Measurements from ENCODE around the gene FAM120AOS.

DNA sequence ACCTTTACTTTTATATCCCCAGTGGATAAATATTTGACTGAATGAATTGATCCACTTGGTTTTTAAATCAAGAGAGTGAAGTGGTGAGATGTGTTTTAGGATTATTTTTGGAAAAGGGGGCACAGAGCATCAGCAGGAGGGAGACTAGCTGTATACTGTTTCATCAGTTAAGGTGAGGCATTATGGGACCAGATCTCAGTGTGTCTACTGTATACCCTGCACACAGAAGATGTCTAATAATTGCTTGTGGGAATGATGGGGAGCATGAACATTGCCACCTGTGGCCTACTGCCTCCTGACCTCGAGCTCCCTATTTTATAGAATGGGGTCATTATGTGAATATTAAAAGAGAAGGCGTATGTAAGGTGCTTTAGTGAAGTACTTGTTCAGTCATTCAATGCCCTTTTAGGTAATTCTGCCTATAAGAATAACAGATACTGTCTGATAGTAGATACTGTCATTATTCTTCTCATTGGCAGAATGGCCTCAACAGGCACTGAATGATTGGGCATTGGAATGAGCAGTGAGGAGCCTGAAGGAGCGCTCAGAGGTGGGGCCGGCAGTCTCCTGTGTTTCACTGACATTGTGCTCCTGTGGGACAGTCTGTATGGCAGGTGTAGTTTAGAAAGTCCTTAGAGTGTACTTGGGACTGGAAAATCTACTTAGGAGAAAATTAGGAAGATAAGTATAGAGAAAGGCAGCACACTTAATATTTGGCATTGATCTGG lies 47.4 kb upstream of the FAM120AOS start:
- TF ChIP-seq, protein P1, sequence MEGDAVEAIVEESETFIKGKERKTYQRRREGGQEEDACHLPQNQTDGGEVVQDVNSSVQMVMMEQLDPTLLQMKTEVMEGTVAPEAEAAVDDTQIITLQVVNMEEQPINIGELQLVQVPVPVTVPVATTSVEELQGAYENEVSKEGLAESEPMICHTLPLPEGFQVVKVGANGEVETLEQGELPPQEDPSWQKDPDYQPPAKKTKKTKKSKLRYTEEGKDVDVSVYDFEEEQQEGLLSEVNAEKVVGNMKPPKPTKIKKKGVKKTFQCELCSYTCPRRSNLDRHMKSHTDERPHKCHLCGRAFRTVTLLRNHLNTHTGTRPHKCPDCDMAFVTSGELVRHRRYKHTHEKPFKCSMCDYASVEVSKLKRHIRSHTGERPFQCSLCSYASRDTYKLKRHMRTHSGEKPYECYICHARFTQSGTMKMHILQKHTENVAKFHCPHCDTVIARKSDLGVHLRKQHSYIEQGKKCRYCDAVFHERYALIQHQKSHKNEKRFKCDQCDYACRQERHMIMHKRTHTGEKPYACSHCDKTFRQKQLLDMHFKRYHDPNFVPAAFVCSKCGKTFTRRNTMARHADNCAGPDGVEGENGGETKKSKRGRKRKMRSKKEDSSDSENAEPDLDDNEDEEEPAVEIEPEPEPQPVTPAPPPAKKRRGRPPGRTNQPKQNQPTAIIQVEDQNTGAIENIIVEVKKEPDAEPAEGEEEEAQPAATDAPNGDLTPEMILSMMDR (IDR thresholded peaks at IDR 0.05) = no peak
- no peak for TF ChIP-seq EZH2phosphoT487 (IDR thresholded peaks at IDR 0.05)
- TF ChIP-seq EZH2 (IDR thresholded peaks at IDR 0.05) = no peak

All from neural progenitor cell (in vitro differentiated cells).